HCT116 (cell line): Measurements from ENCODE around the gene METTL17. TPM values are rescaled to one million over a fixed set of nuclear protein-coding genes. Genes with fewer than 3 reads are reported as not detected.

Source experiments
- ATAC-seq: fragments of 200-7000 bp; cut with Tn5 transposase; 2 replicates; pipeline ENCODE4 v1.9.1; 2020; ENCODE audit warnings: mild to moderate bottlenecking, moderate library complexity
- BruUV-seq: library from RNA; stranded (reverse); fragments of 400-500 nt; replicated peaks from 2 replicates; lab custom pipeline; 2021; lab: Mats Ljungman, UMichigan
- CTCF ChIA-PET: fragments of 300-600 bp; sonication (Branson Sonifier 250); formaldehyde crosslinking; loops from one replicate; lab custom pipeline; 2021; ENCODE audit warnings: antibody characterized with exemption; lab: Charles Lee
- POLR2A ChIA-PET: fragments of 300-600, 350-600 bp; sonication (Branson Sonifier 250); formaldehyde crosslinking; loops from one replicate; lab custom pipeline; 2021; ENCODE audit warnings: antibody characterized with exemption; lab: Charles Lee
- RAD21 ChIA-PET, 2 experiments: fragments of 300-600 bp; sonication (Branson Sonifier 250); formaldehyde crosslinking; loops; one replicate each; lab custom pipeline; 2023; ENCODE audit warnings: low total read pairs in 2 of 2; ENCODE audit not compliant: uncharacterized antibody in 2 of 2, unreplicated experiment in 2 of 2, low non-redundant PET in 1 of 2; lab: Charles Lee
- DNase-seq: peaks from one replicate; pipeline ENCODE4 v3.0.0-alpha.2; 2010; ENCODE audit warnings: low read depth, low spot score
- H2AFZ ChIP-seq: fragments of 200-600 bp; shearing (Covaris generic), sonication (generic); 2 replicates; pipeline ENCODE4 v1.6.1; 2017; ENCODE audit warnings: low read depth, mixed run types, mixed read lengths, antibody characterized with exemption, low read length; ENCODE audit not compliant: poor library complexity, severe bottlenecking
- H3K27ac ChIP-seq: 2 replicates; pipeline ENCODE4 v1.5.1; 2012; ENCODE audit warnings: low read depth, low read length
- H3K27me3 ChIP-seq: fragments of 200-600 bp; sonication (generic); 2 replicates; pipeline ENCODE4 v1.6.1; 2016; ENCODE audit warnings: mixed run types, low read length, mixed read lengths; ENCODE audit not compliant: insufficient read depth
- H3K36me3 ChIP-seq, 2 experiments: fragments of 200-500 bp in 1 of 2; fragments of 200-600 bp in 1 of 2; sonication (Bioruptor generic) in 1 of 2; sonication (generic) in 1 of 2; 2 replicates each; pipeline versions ENCODE4 v1.5.1 to v1.6.1; 2014 to 2016; ENCODE audit warnings: low read length in 2 of 2, inconsistent platforms in 1 of 2, mixed read lengths in 1 of 2, mixed run types in 1 of 2; ENCODE audit not compliant: insufficient read depth in 2 of 2, control insufficient read depth in 1 of 2
- H3K4me1 ChIP-seq, 2 experiments: fragments of 200-600 bp in 1 of 2; sonication (generic) in 1 of 2; 2 replicates each; pipeline versions ENCODE4 v1.5.1 to v1.6.1; 2012 to 2017; ENCODE audit warnings: low read length in 2 of 2, inconsistent platforms in 1 of 2, mild to moderate bottlenecking in 1 of 2, mixed read lengths in 1 of 2, mixed run types in 1 of 2, moderate library complexity in 1 of 2; ENCODE audit not compliant: insufficient read depth in 2 of 2, control insufficient read depth in 1 of 2
- H3K4me2 ChIP-seq: fragments of 200-600 bp; sonication (generic); 2 replicates; pipeline ENCODE4 v1.6.1; 2017; ENCODE audit warnings: mixed run types, low read length, mixed read lengths
- H3K4me3 ChIP-seq, 2 experiments: fragments of 200-600 bp in 1 of 2; sonication (generic) in 1 of 2; replicated peaks in 1 of 2; 2 replicates each; pipeline ENCODE4 v1.5.1; 2011 to 2016; ENCODE audit warnings: low read length in 2 of 2, control low read depth in 1 of 2, low read depth in 1 of 2, mild to moderate bottlenecking in 1 of 2, mixed read lengths in 1 of 2, mixed run types in 1 of 2
- H3K79me2 ChIP-seq: fragments of 200-600 bp; sonication (generic); 2 replicates; pipeline ENCODE4 v1.6.1; 2017; ENCODE audit warnings: mild to moderate bottlenecking, mixed run types, low read length, moderate library complexity, mixed read lengths; ENCODE audit not compliant: insufficient read depth
- H3K9ac ChIP-seq: fragments of 200-600 bp; sonication (generic); 2 replicates; pipeline ENCODE4 v1.6.1; 2016; ENCODE audit warnings: low read length, mixed read lengths
- H3K9me2 ChIP-seq: fragments of 200-600 bp; sonication (generic), shearing (Covaris generic); 2 replicates; pipeline ENCODE4 v1.6.1; 2017; ENCODE audit warnings: mixed run types, mild to moderate bottlenecking, moderate library complexity; ENCODE audit not compliant: insufficient read depth
- H3K9me3 ChIP-seq, 2 experiments: fragments of 200-500 bp in 1 of 2; fragments of 200-600 bp in 1 of 2; sonication (Bioruptor generic) in 1 of 2; sonication (generic) in 1 of 2; 2 replicates each; pipeline ENCODE4 v1.6.1; 2014 to 2017; ENCODE audit warnings: low read length in 2 of 2, mixed read lengths in 2 of 2, inconsistent platforms in 1 of 2, low read depth in 1 of 2, mild to moderate bottlenecking in 1 of 2, mixed run types in 1 of 2, moderate library complexity in 1 of 2; ENCODE audit not compliant: control insufficient read depth in 1 of 2, insufficient read depth in 1 of 2
- H4K20me1 ChIP-seq: fragments of 200-600 bp; sonication (generic), shearing (Covaris generic); 2 replicates; pipeline ENCODE4 v1.6.1; 2017; ENCODE audit warnings: mixed run types, mild to moderate bottlenecking, moderate library complexity; ENCODE audit not compliant: insufficient read depth
- CBX3 ChIP-seq: IDR thresholded peaks from 2 replicates; pipeline ENCODE4 v1.6.1; 2012; ENCODE audit warnings: low read depth
- EGR1 ChIP-seq: IDR thresholded peaks from 2 replicates; pipeline ENCODE4 v1.6.1; 2012; ENCODE audit warnings: low read depth
- POLR2AphosphoS5 ChIP-seq: IDR thresholded peaks from 2 replicates; pipeline ENCODE4 v1.6.1; 2011; ENCODE audit warnings: mild to moderate bottlenecking, low read depth, low read length, moderate library complexity
- SIN3A ChIP-seq: IDR thresholded peaks from 2 replicates; pipeline ENCODE4 v1.6.1; 2012; ENCODE audit warnings: low read depth
- SRF ChIP-seq: IDR thresholded peaks from 2 replicates; pipeline ENCODE4 v1.6.1; 2012; ENCODE audit warnings: low read depth
- intact Hi-C: fragments of 100-400 bp; cut with micrococcal nuclease; formaldehyde crosslinking; loops from 2 replicates; pipeline ENCODE4 v1.10.0; 2022
- total RNA-seq: library from RNA; stranded (reverse); gene quantifications from one replicate; pipeline ENCODE4 v1.2.1, GENCODE V29; 2021; ENCODE audit not compliant: unreplicated experiment
- TF ChIP-seq, protein P1 (sequence below), 3 experiments: fragments of 200-600 bp in 1 of 3; sonication (generic) in 1 of 3; IDR thresholded peaks in 2 of 3; conservative IDR thresholded peaks in 1 of 3; 2 replicates each; pipeline ENCODE4 v1.5.1; 2012 to 2017; ENCODE audit warnings: low read depth in 2 of 3, low read length in 2 of 3, antibody characterized with exemption in 1 of 3, borderline replicate concordance in 1 of 3, control low read depth in 1 of 3, mild to moderate bottlenecking in 1 of 3, mixed read lengths in 1 of 3, mixed run types in 1 of 3, moderate library complexity in 1 of 3; ENCODE audit not compliant: insufficient read depth in 1 of 3
- TF ChIP-seq, protein P2 (sequence below): IDR thresholded peaks from 2 replicates; pipeline ENCODE4 v1.6.1; 2012
- TF ChIP-seq, protein P3 (sequence below): IDR thresholded peaks from 2 replicates; pipeline ENCODE4 v1.6.1; 2011; ENCODE audit warnings: mild to moderate bottlenecking, low read length, moderate library complexity; ENCODE audit not compliant: insufficient replicate concordance; ENCODE audit errors: extremely low read depth

The METTL17 gene
- total RNA-seq, 1 experiment from 2014 or later = 93.5 TPM

DNA sequence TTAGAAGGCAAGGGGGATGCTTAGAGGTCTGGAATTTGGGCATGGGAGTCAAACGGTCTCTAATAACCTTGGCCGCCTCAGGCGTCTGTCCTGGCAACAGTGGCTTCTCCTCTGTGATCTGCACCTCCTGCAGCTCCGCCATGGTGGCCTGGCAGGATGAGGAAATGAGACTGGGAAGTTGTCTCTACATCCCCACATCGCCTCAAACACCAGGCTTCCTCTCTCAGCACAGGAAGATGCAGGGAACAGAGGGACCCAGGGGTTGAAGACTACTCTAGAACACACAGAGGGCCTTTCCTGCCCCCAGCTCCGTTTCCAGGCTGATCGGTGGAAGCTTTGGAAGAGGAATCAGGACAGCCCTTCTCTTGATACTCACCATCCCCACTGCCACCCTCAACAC is 33.4 kb downstream of the METTL17 start (continued):
- no peak for TF ChIP-seq SIN3A

DNA sequence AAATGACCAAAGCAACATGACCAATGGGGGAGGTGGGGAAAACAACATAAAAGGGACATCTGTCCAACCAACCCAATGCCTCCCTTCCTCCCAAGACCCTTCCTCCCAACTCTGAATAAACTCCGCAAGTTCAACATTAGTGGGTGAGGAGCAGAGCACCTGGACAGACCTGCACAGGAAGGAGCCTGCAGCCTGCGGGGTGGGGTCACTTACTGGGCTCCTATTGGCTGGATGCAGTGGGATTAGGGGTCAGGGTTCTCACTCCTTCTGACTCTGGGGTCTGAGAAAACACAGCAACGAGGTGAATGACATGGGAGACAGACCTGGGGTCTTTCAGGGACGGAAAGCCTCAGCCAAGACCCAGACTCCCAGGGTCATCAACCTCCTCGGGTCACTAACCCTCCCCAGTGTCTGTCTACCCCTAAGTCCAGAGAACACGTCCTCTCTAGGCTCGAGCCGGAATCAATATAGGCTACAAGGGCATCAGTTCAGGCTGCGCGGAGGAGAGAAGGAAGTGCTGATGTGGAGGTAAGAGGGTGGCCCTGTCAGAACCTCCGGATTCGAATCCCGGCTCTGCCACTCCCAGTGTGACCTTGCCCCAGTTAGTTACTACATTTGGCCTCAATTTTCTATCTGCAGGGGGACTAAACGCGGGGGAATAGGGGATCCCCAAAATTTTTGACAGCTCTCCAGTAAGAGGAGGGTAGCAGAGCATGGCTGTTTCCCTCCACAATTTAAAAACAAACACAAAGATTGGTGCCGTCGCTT is 34.2 kb downstream of the METTL17 start:
- H3K4me2 ChIP-seq = peak overlapping the region; percentile 85
- peak overlapping the region; percentile 66 to 72 for H3K4me3 ChIP-seq
- ChIA-PET CTCF (interaction anchor here (2.5 kb wide), 1 partner anchor 9 kb away, joined by 10 read pairs; no protein-coding TSS in a partner anchor), POLR2A (no interaction called here), RAD21 (no interaction called here)
- intact Hi-C loops = no loop called here
- ATAC-seq = no peak
- H3K36me3 ChIP-seq = no peaks in the 10 kb centered on the region
- TF ChIP-seq EGR1 (no peak), SRF (no peak), CBX3 (no peak), POLR2AphosphoS5 (no peak)
- TF ChIP-seq, protein P1, sequence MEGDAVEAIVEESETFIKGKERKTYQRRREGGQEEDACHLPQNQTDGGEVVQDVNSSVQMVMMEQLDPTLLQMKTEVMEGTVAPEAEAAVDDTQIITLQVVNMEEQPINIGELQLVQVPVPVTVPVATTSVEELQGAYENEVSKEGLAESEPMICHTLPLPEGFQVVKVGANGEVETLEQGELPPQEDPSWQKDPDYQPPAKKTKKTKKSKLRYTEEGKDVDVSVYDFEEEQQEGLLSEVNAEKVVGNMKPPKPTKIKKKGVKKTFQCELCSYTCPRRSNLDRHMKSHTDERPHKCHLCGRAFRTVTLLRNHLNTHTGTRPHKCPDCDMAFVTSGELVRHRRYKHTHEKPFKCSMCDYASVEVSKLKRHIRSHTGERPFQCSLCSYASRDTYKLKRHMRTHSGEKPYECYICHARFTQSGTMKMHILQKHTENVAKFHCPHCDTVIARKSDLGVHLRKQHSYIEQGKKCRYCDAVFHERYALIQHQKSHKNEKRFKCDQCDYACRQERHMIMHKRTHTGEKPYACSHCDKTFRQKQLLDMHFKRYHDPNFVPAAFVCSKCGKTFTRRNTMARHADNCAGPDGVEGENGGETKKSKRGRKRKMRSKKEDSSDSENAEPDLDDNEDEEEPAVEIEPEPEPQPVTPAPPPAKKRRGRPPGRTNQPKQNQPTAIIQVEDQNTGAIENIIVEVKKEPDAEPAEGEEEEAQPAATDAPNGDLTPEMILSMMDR (IDR thresholded peaks at IDR 0.05 in 2 of 3, conservative IDR thresholded peaks at IDR 0.05 in 1 of 3; ENCODE audit: borderline replicate concordance in 1 of 3, insufficient read depth in 1 of 3, low read depth in 2 of 3, low read length in 2 of 3) = no peak
- TF ChIP-seq, protein P2, sequence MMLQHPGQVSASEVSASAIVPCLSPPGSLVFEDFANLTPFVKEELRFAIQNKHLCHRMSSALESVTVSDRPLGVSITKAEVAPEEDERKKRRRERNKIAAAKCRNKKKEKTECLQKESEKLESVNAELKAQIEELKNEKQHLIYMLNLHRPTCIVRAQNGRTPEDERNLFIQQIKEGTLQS = no peak
- TF ChIP-seq, protein P3, sequence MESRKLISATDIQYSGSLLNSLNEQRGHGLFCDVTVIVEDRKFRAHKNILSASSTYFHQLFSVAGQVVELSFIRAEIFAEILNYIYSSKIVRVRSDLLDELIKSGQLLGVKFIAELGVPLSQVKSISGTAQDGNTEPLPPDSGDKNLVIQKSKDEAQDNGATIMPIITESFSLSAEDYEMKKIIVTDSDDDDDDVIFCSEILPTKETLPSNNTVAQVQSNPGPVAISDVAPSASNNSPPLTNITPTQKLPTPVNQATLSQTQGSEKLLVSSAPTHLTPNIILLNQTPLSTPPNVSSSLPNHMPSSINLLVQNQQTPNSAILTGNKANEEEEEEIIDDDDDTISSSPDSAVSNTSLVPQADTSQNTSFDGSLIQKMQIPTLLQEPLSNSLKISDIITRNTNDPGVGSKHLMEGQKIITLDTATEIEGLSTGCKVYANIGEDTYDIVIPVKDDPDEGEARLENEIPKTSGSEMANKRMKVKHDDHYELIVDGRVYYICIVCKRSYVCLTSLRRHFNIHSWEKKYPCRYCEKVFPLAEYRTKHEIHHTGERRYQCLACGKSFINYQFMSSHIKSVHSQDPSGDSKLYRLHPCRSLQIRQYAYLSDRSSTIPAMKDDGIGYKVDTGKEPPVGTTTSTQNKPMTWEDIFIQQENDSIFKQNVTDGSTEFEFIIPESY = no peak
- H2AFZ ChIP-seq = no peak overlapping the region
- H3K27ac ChIP-seq = peak overlapping the region; percentile 46; the same call in 1 of the 2 replicates
- H3K4me1 ChIP-seq = peaks cover 14 to 21% of the 10 kb centered on the region in 2 experiments; a peak in 3 of 4 replicates
- no TSS peak for BruUV-seq
- peak overlapping the region; percentile 66 for H3K9ac ChIP-seq
- no peaks in the 10 kb centered on the region for H3K79me2 ChIP-seq
- H3K9me3 ChIP-seq = no peaks in the 10 kb centered on the region
- H4K20me1 ChIP-seq = no peaks in the 10 kb centered on the region
- H3K27me3 ChIP-seq = no peaks in the 10 kb centered on the region
- H3K9me2 ChIP-seq = no peaks in the 10 kb centered on the region
- DNase-seq = no peak
